CD4-positive, alpha-beta T cell treated with Interleukin-21 for 1 hour (primary cell): ENCODE data around the gene APBB2.

Source experiments
- DNase-seq: peaks from one replicate; pipeline ENCODE4 v3.0.0-alpha.2; 2020

The APBB2 gene

GRCh38 chr4:40960941-40961340, 253.4 kb downstream of the APBB2 start:
- no peak for DNase-seq

GRCh38 chr4:40957281-40957680, 257.1 kb downstream of the APBB2 start:
- DNase-seq, result no peak

GRCh38 chr4:40956721-40957255, 257.6 kb downstream of the APBB2 start:
- no peak for DNase-seq

GRCh38 chr4:40954088-40954668, 260.2 kb downstream of the APBB2 start:
- no peak for DNase-seq

GRCh38 chr4:40953283-40954087, 260.9 kb downstream of the APBB2 start:
- no peak for DNase-seq

GRCh38 chr4:40952672-40953071, 261.7 kb downstream of the APBB2 start:
- no peak for DNase-seq

- DNase-seq, result no peak
Observed at GRCh38 chr4:40952217-40952616, 262.1 kb downstream of the APBB2 start.

GRCh38 chr4:40951026-40951425, 263.3 kb downstream of the APBB2 start:
- DNase-seq, result no peak

GRCh38 chr4:40949358-40950100, 264.8 kb downstream of the APBB2 start:
- DNase-seq, result no peak

- no peak for DNase-seq
Observed at GRCh38 chr4:40948014-40948413, 266.3 kb downstream of the APBB2 start.

- no peak for DNase-seq
Observed at GRCh38 chr4:40946652-40947051, 267.7 kb downstream of the APBB2 start.

GRCh38 chr4:40940756-40941155, 273.6 kb downstream of the APBB2 start:
- no peak for DNase-seq

- no peak for DNase-seq
Observed at GRCh38 chr4:40940317-40940741, 274.0 kb downstream of the APBB2 start.

GRCh38 chr4:40939856-40940255, 274.5 kb downstream of the APBB2 start:
- DNase-seq, result no peak

- no peak for DNase-seq
Observed at GRCh38 chr4:40938337-40938736, 276.0 kb downstream of the APBB2 start.

GRCh38 chr4:40937140-40937725, 277.1 kb downstream of the APBB2 start:
- DNase-seq, result no peak

GRCh38 chr4:40934676-40935075, 279.7 kb downstream of the APBB2 start:
- DNase-seq, result no peak

GRCh38 chr4:40933272-40934053, 280.9 kb downstream of the APBB2 start:
- DNase-seq, result no peak

- DNase-seq, result no peak
Observed at GRCh38 chr4:40931841-40932240, 282.5 kb downstream of the APBB2 start.

GRCh38 chr4:40931238-40931637, 283.1 kb downstream of the APBB2 start:
- no peak for DNase-seq

- no peak for DNase-seq
Observed at GRCh38 chr4:40927074-40927473, 287.3 kb downstream of the APBB2 start.

- DNase-seq, result no peak
Observed at GRCh38 chr4:40924793-40925117, 289.6 kb downstream of the APBB2 start.
